Endothelial cell of umbilical vein (primary cell): ENCODE measurements around the gene FCN2. TPM values are rescaled to one million over a fixed set of nuclear protein-coding genes. Genes with fewer than 3 reads are reported as not detected.
"Not testable (repeated sequence)": the region's sequence is repeated elsewhere in the genome, so short reads cannot be mapped to it uniquely, and the experiment has no call there.

Experiments used
- BruUV-seq: library from RNA; stranded (reverse); fragments of 400-500 nt; replicated peaks from 2 replicates; lab custom pipeline; 2021; lab: Mats Ljungman, UMichigan
- CTCF ChIA-PET: fragments of 300-600, 350-600 bp; sonication (Branson Sonifier 250); formaldehyde crosslinking; loops from one replicate; lab custom pipeline; 2021; ENCODE audit warnings: antibody characterized with exemption, inconsistent platforms; lab: Charles Lee
- POLR2A ChIA-PET: fragments of 300-600, 350-600 bp; sonication (Branson Sonifier 250); formaldehyde crosslinking; loops from one replicate; lab custom pipeline; 2021; ENCODE audit warnings: antibody characterized with exemption, inconsistent platforms; lab: Charles Lee
- DNase-seq: peaks from one replicate; pipeline ENCODE4 v3.0.0-alpha.2; 2011; ENCODE audit warnings: low read depth, low spot score
- FAIRE-seq: peaks from 2 replicates; lab custom pipeline; 2011; peaks lifted over from hg19 to GRCh38; lab: Jason Lieb, UNC
- H2AFZ ChIP-seq: 2 replicates; pipeline ENCODE4 v1.6.0; 2012; ENCODE audit warnings: low read depth, low read length, control low read depth, inconsistent platforms
- H3K27ac ChIP-seq: 2 replicates; pipeline ENCODE4 v1.5.1; 2011; ENCODE audit warnings: low read depth, mild to moderate bottlenecking, control low read depth, low read length, moderate library complexity; ENCODE audit not compliant: insufficient read depth
- H3K27me3 ChIP-seq, 2 experiments: 2 replicates each; pipeline versions ENCODE4 v1.6.0 to v1.6.1; 2011; ENCODE audit warnings: low read length in 2 of 2, mixed read lengths in 1 of 2; ENCODE audit not compliant: control insufficient read depth in 2 of 2, insufficient read depth in 2 of 2
- H3K36me3 ChIP-seq, 2 experiments: 2 replicates in 1 of 2; 3 replicates in 1 of 2; pipeline ENCODE4 v1.5.1; 2011; ENCODE audit warnings: low read length in 2 of 2, mild to moderate bottlenecking in 1 of 2, moderate library complexity in 1 of 2; ENCODE audit not compliant: control insufficient read depth in 2 of 2, insufficient read depth in 2 of 2; ENCODE audit errors: extremely low read depth in 1 of 2
- H3K4me1 ChIP-seq: 3 replicates; pipeline ENCODE4 v1.5.1; 2011; ENCODE audit warnings: mild to moderate bottlenecking, low read length; ENCODE audit not compliant: control insufficient read depth, insufficient read depth; ENCODE audit errors: extremely low read depth
- H3K4me2 ChIP-seq: 2 replicates; pipeline ENCODE4 v1.6.1; 2011; ENCODE audit warnings: low read length, control low read depth, mixed read lengths; ENCODE audit not compliant: insufficient read depth
- H3K4me3 ChIP-seq, 3 experiments: fragments of 200-600 bp in 1 of 3; sonication (generic), shearing (Covaris generic) in 1 of 3; replicated peaks in 1 of 3; 2 replicates each; pipeline ENCODE4 v1.5.1; 2011 to 2016; ENCODE audit warnings: control low read depth in 3 of 3, low read length in 3 of 3, mild to moderate bottlenecking in 2 of 3, inconsistent platforms in 1 of 3, low read depth in 1 of 3, moderate library complexity in 1 of 3; ENCODE audit not compliant: insufficient read depth in 1 of 3
- H3K79me2 ChIP-seq: 2 replicates; pipeline ENCODE4 v1.6.0; 2012; ENCODE audit warnings: low read length, inconsistent platforms; ENCODE audit not compliant: control insufficient read depth, insufficient read depth
- H3K9ac ChIP-seq: replicated peaks from 2 replicates; pipeline ENCODE3; 2011; ENCODE audit warnings: low read length, control low read depth; ENCODE audit not compliant: insufficient read depth; ENCODE audit errors: extremely low read depth
- H3K9me1 ChIP-seq: replicated peaks from 3 replicates; pipeline ENCODE4 v1.6.0; 2011; ENCODE audit warnings: mild to moderate bottlenecking, low read length; ENCODE audit not compliant: control insufficient read depth, insufficient read depth; ENCODE audit errors: extremely low read depth
- H3K9me3 ChIP-seq: replicated peaks from 2 replicates; pipeline ENCODE4 v1.5.1; 2012; ENCODE audit warnings: low read length, inconsistent platforms; ENCODE audit not compliant: control insufficient read depth, insufficient read depth
- H4K20me1 ChIP-seq: replicated peaks from 2 replicates; pipeline ENCODE3; 2011; ENCODE audit warnings: mild to moderate bottlenecking, low read length; ENCODE audit not compliant: control insufficient read depth, insufficient read depth; ENCODE audit errors: extremely low read depth
- MYC ChIP-seq: IDR thresholded peaks from one replicate; pipeline ENCODE4 v1.6.1; 2011; ENCODE audit warnings: mild to moderate bottlenecking, low read depth, low read length
- dilution Hi-C: fragments of 300-500 bp; cut with MboI; formaldehyde crosslinking; loops from one replicate; pipeline ENCODE4 v1.15.0; 2019; ENCODE audit warnings: low sequenced_read_pairs; ENCODE audit not compliant: extremely low pct_ligation_motif_present
- intact Hi-C: fragments of 100-400 bp; cut with micrococcal nuclease; formaldehyde crosslinking; loops from one replicate; pipeline ENCODE4 v1.10.0; 2022
- polyA plus RNA-seq, 4 experiments: library from polyadenylated mRNA; depleted of rRNA in 3 of 4; stranded (reverse) in 3 of 4; unstranded in 1 of 4; fragments of >200 nt; gene quantifications; 2 replicates each; pipeline versions ENCODE4 v1.2.1 to v1.2.3, GENCODE V29; 2011 to 2012; ENCODE audit warnings: missing spikeins in 1 of 4
- total RNA-seq: library from RNA; stranded (reverse); gene quantifications from 2 replicates; pipeline ENCODE4 v1.2.3, GENCODE V29; 2021

The FCN2 gene
- total and polyA plus RNA-seq, 2 donors (not counting 3 experiments of a cell fraction or from before 2014, with no cell fraction given), result not detected

DNA sequence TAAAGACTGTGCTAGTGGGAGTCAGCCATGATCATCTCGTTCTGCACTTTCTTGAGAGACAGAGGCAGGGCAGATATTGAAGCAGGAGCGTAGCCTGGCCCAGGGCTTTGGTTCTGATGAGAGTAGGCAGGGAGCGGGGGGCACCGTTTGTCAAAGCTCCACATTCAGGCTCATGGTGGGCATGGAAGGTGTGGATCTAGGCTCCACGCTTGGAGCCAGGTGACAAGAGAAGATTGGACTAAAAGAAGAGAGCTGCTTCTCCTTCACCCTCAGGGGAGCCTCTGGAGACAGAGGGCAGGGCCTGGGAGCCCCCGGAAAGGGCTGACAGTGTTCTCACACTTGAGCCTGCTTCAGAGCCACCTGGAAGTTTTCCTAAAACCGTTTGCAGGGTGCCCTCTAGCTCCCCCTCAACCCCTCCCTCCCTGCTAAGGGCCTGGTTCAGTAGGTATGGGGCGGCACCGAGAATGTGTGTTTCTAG is 24.7 kb upstream of the FCN2 start:
- ChIA-PET CTCF (no interaction called here), POLR2A (no interaction called here)
- Histone ChIP-seq H3K9me1 (no peaks in the 10 kb centered on the region), H3K27me3 (no peaks in the 10 kb centered on the region), H3K9ac (no peak overlapping the region), H3K4me2 (no peak overlapping the region), H4K20me1 (no peaks in the 10 kb centered on the region), H3K4me3 (no peak overlapping the region), H3K27ac (no peak overlapping the region), H3K36me3 (no peaks in the 10 kb centered on the region), H3K9me3 (no peaks in the 10 kb centered on the region), H3K4me1 (no peaks in the 10 kb centered on the region), H3K79me2 (no peaks in the 10 kb centered on the region), H2AFZ (no peak overlapping the region)
- dilution Hi-C loops, result no loop called here
- FAIRE-seq (no peak), DNase-seq (no peak)
- no TSS peak for BruUV-seq
- intact Hi-C loops, result no loop called here
- no peak for TF ChIP-seq MYC

DNA sequence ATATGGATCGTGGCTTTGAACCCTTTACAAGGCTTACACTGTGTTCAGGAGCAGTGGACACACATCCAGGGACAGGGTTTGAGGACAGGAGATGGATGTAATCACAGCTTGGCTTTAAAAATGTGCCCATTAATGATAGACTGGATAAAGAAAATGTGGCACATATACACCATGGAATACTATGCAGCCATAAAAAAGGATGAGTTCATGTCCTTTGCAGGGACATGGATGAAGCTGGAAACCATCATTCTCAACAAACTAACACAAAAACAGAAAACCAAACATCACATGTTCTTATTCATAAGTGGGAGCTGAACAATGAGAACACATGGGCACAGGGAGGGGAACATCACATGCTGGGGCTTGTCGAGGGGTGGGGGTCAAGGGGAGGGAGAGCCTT is 23.2 kb upstream of the FCN2 start:
- CTCF ChIA-PET, H3K27me3 ChIP-seq, H3K4me3 ChIP-seq, H3K4me1 ChIP-seq, H4K20me1 ChIP-seq, H3K36me3 ChIP-seq, POLR2A ChIA-PET, FAIRE-seq, DNase-seq, BruUV-seq, H3K79me2 ChIP-seq, H3K9me1 ChIP-seq, intact Hi-C loops, H3K4me2 ChIP-seq, H3K9ac ChIP-seq, H3K9me3 ChIP-seq, dilution Hi-C loops, H2AFZ ChIP-seq, H3K27ac ChIP-seq: not testable (repeated sequence)
